H1 (cell line): ENCODE results near the gene RITA1.

ENCODE experiments used
- CEBPB ChIP-seq: IDR thresholded peaks from 2 replicates; pipeline ENCODE4 v1.6.1; 2012; ENCODE audit warnings: low read depth, low read length
- CTCF ChIP-seq, 3 experiments: IDR thresholded peaks; 1 replicate in 2 of 3; 2 replicates in 1 of 3; pipeline versions ENCODE4 v1.5.1 to v1.6.1; 2011; ENCODE audit warnings: low read length in 3 of 3, mild to moderate bottlenecking in 3 of 3, inconsistent platforms in 2 of 3, low read depth in 1 of 3, moderate library complexity in 1 of 3; ENCODE audit not compliant: insufficient read depth in 1 of 3; ENCODE audit errors: control extremely low read depth in 1 of 3
- EGR1 ChIP-seq: IDR thresholded peaks from 2 replicates; pipeline ENCODE4 v1.6.1; 2011; ENCODE audit warnings: low read depth, low read length, borderline replicate concordance
- MAX ChIP-seq: IDR thresholded peaks from 2 replicates; pipeline ENCODE4 v1.6.1; 2012; ENCODE audit warnings: inconsistent platforms
- POLR2A ChIP-seq, 2 experiments: IDR thresholded peaks; 1 replicate in 1 of 2; 2 replicates in 1 of 2; pipeline ENCODE4 v1.6.1; 2011; ENCODE audit warnings: low read depth in 2 of 2, low read length in 2 of 2, mild to moderate bottlenecking in 2 of 2; ENCODE audit errors: control extremely low read depth in 1 of 2
- POLR2AphosphoS5 ChIP-seq: IDR thresholded peaks from 2 replicates; pipeline ENCODE4 v1.6.1; 2011; ENCODE audit warnings: low read depth, low read length
- RBBP5 ChIP-seq: IDR thresholded peaks from 2 replicates; pipeline ENCODE4 v1.7.1; 2012; ENCODE audit warnings: low read depth, mild to moderate bottlenecking, inconsistent platforms, low read length, moderate library complexity, borderline replicate concordance
- SP1 ChIP-seq: IDR thresholded peaks from 2 replicates; pipeline ENCODE4 v1.6.1; 2011; ENCODE audit warnings: low read depth, low read length
- SP2 ChIP-seq: IDR thresholded peaks from 2 replicates; pipeline ENCODE4 v1.6.1; 2012; ENCODE audit warnings: mild to moderate bottlenecking, low read length, inconsistent platforms
- TEAD4 ChIP-seq: IDR thresholded peaks from 2 replicates; pipeline ENCODE4 v1.6.1; 2012; ENCODE audit warnings: low read depth, low read length, inconsistent platforms, mixed read lengths
- YY1 ChIP-seq: IDR thresholded peaks from 2 replicates; pipeline ENCODE4 v1.6.1; 2011; ENCODE audit warnings: low read depth, mild to moderate bottlenecking, low read length

GRCh38 chr12:113239811-113240331, 54.4 kb downstream of the RITA1 start:
- TF ChIP-seq CTCF (IDR thresholded peaks at IDR 0.05; ENCODE audit: control extremely low read depth in 1 of 3, insufficient read depth in 1 of 3, low read depth in 1 of 3, low read length in 3 of 3) (no peak), RBBP5 (no peak), MAX (no peak), POLR2AphosphoS5 (no peak), CEBPB (no peak), SP1 (no peak), POLR2A (IDR thresholded peaks at IDR 0.05; ENCODE audit: control extremely low read depth in 1 of 2, low read depth in 2 of 2, low read length in 2 of 2) (no peak), YY1 (no peak), EGR1 (no peak), TEAD4 (no peak), SP2 (no peak)
